Erythroblast (primary cell): Measurements from ENCODE around the gene ST6GALNAC4.

Experiments
- GATA1 ChIP-seq: IDR thresholded peaks from 2 replicates; pipeline ENCODE4 v1.6.1; 2011; ENCODE audit warnings: low read depth, mild to moderate bottlenecking, control low read depth, low read length, moderate library complexity
- POLR2A ChIP-seq: IDR thresholded peaks from 2 replicates; pipeline ENCODE4 v1.6.1; 2011; ENCODE audit warnings: mild to moderate bottlenecking, low read length

- TF ChIP-seq POLR2A (no peak), GATA1 (no peak)
Observed at GRCh38 chr9:127950513-127951289, 33.9 kb upstream of the ST6GALNAC4 start.
